GM12878 (cell line): Measurements from ENCODE around the gene C21orf91. TPM values are rescaled to one million over a fixed set of nuclear protein-coding genes. Genes with fewer than 3 reads are reported as not detected.

Experiments used
- ATAC-seq: fragments of 200-7000 bp; cut with Tn5 transposase; 3 replicates; pipeline ENCODE4 v1.9.1; 2020; ENCODE audit warnings: mild to moderate bottlenecking, moderate library complexity
- BruUV-seq: library from RNA; stranded (reverse); fragments of 400-500 nt; replicated peaks from 2 replicates; lab custom pipeline; 2021; lab: Mats Ljungman, UMichigan
- CTCF ChIA-PET: fragments of 300-600 bp; sonication (Branson Sonifier 250); formaldehyde crosslinking; extraction: SDS; loops from one replicate; lab custom pipeline; 2021; ENCODE audit warnings: inconsistent platforms; lab: Yijun Ruan, JAX
- POLR2A ChIA-PET: fragments of 350-600 bp; formaldehyde crosslinking; extraction: SDS; loops from one replicate; lab custom pipeline; 2021; ENCODE audit warnings: inconsistent platforms; lab: Charles Lee
- RAD21 ChIA-PET: fragments of 300-600 bp; sonication (Branson Sonifier 250); formaldehyde crosslinking; loops from one replicate; lab custom pipeline; 2023; ENCODE audit warnings: antibody characterized with exemption; ENCODE audit not compliant: unreplicated experiment; lab: Charles Lee
- SMC1A ChIA-PET: fragments of 300-600 bp; sonication (Branson Sonifier 250); formaldehyde crosslinking; loops from one replicate; lab custom pipeline; 2023; ENCODE audit not compliant: unreplicated experiment, uncharacterized antibody; lab: Charles Lee
- DNase-seq: peaks from one replicate; pipeline ENCODE4 v3.0.0-alpha.2; 2011; ENCODE audit warnings: low read depth, low spot score
- FAIRE-seq: peaks from 3 replicates; lab custom pipeline; 2011; peaks lifted over from hg19 to GRCh38; lab: Jason Lieb, UNC
- H2AFZ ChIP-seq: 2 replicates; pipeline ENCODE4 v1.6.0; 2011; ENCODE audit warnings: low read depth, low read length, control low read depth; ENCODE audit not compliant: control insufficient read depth
- H3K27ac ChIP-seq: 2 replicates; pipeline ENCODE4 v1.5.1; 2011; ENCODE audit warnings: control low read depth; ENCODE audit not compliant: control insufficient read depth, insufficient read depth
- H3K27me3 ChIP-seq, 2 experiments: replicated peaks in 1 of 2; 2 replicates each; pipeline versions ENCODE4 v1.6.0 to v1.6.1; 2011; ENCODE audit warnings: low read length in 1 of 2; ENCODE audit not compliant: control insufficient read depth in 2 of 2, insufficient read depth in 2 of 2
- H3K36me3 ChIP-seq, 2 experiments: 2 replicates each; pipeline ENCODE4 v1.5.1; 2011; ENCODE audit warnings: low read length in 1 of 2; ENCODE audit not compliant: control insufficient read depth in 2 of 2, insufficient read depth in 2 of 2
- H3K4me1 ChIP-seq: 2 replicates; pipeline ENCODE4 v1.6.1; 2011; ENCODE audit warnings: mild to moderate bottlenecking, low read length, moderate library complexity, mixed read lengths; ENCODE audit not compliant: control insufficient read depth, insufficient read depth
- H3K4me2 ChIP-seq: 2 replicates; pipeline ENCODE4 v1.6.0; 2011; ENCODE audit warnings: control low read depth; ENCODE audit not compliant: control insufficient read depth, insufficient read depth
- H3K4me3 ChIP-seq: fragments of 200-600 bp; sonication (generic); 2 replicates; pipeline ENCODE4 v1.5.1; 2016
- H3K79me2 ChIP-seq: 2 replicates; pipeline ENCODE4 v1.6.0; 2011; ENCODE audit warnings: low read length; ENCODE audit not compliant: control insufficient read depth, insufficient read depth
- H3K9ac ChIP-seq: 2 replicates; pipeline ENCODE4 v1.8.0; 2011; ENCODE audit warnings: low read length, control low read depth, mixed read lengths; ENCODE audit not compliant: control insufficient read depth, insufficient read depth
- H3K9me3 ChIP-seq: replicated peaks from 3 replicates; pipeline ENCODE4 v1.5.1; 2011; ENCODE audit warnings: mild to moderate bottlenecking, low read length; ENCODE audit not compliant: control insufficient read depth, insufficient read depth
- H4K20me1 ChIP-seq: 2 replicates; pipeline ENCODE4 v1.6.0; 2011; ENCODE audit not compliant: control insufficient read depth, insufficient read depth
- ASH2L ChIP-seq: fragments of 300-600, 200-600 bp; sonication (generic); IDR thresholded peaks from 2 replicates; pipeline ENCODE4 v1.6.1; 2017; ENCODE audit warnings: low read depth, mild to moderate bottlenecking, borderline replicate concordance
- ATF7 ChIP-seq: fragments of 450-650 bp; IDR thresholded peaks from 2 replicates; pipeline ENCODE4 v1.6.1; 2016; ENCODE audit warnings: low read depth, mild to moderate bottlenecking
- CEBPB ChIP-seq, 2 experiments: fragments of 150-350 bp in 1 of 2; IDR thresholded peaks; 2 replicates each; pipeline ENCODE4 v1.6.1; 2012 to 2014; ENCODE audit warnings: low read depth in 2 of 2, low read length in 2 of 2, borderline replicate concordance in 1 of 2, inconsistent platforms in 1 of 2
- EP300 ChIP-seq, 2 experiments: fragments of 150-350 bp in 1 of 2; IDR thresholded peaks; 2 replicates each; pipeline ENCODE4 v1.6.1; 2011 to 2012; ENCODE audit warnings: low read depth in 2 of 2, low read length in 2 of 2, borderline replicate concordance in 1 of 2, improper control_type of control experiment in 1 of 2, inconsistent platforms in 1 of 2; ENCODE audit not compliant: control insufficient read depth in 1 of 2
- ETV6 ChIP-seq, 2 experiments: fragments of 450-650 bp in 1 of 2; IDR thresholded peaks in 1 of 2; conservative IDR thresholded peaks in 1 of 2; 2 replicates each; pipeline ENCODE4 v1.6.1; 2014; ENCODE audit warnings: antibody characterized with exemption in 1 of 2, borderline replicate concordance in 1 of 2, low read depth in 1 of 2, mild to moderate bottlenecking in 1 of 2, moderate library complexity in 1 of 2
- IKZF1 ChIP-seq: fragments of 450-650 bp; conservative IDR thresholded peaks from 2 replicates; pipeline ENCODE4 v1.6.1; 2017; ENCODE audit warnings: antibody characterized with exemption, mild to moderate bottlenecking
- IKZF2 ChIP-seq, 2 experiments: fragments of 450-650 bp; IDR thresholded peaks; 2 replicates each; pipeline ENCODE4 v1.6.1; 2017; ENCODE audit warnings: mild to moderate bottlenecking in 2 of 2, moderate library complexity in 2 of 2
- IRF4 ChIP-seq: IDR thresholded peaks from 2 replicates; pipeline ENCODE4 v1.6.1; 2011; ENCODE audit warnings: low read depth, low read length
- JUNB ChIP-seq: IDR thresholded peaks from 2 replicates; pipeline ENCODE4 v1.6.1; 2016; ENCODE audit warnings: antibody characterized with exemption, mild to moderate bottlenecking
- KAT2A ChIP-seq: conservative IDR thresholded peaks from 2 replicates; pipeline ENCODE4 v1.6.1; 2011; ENCODE audit warnings: low read depth, low read length; ENCODE audit not compliant: control insufficient read depth
- MLLT1 ChIP-seq: fragments of 450-650 bp; IDR thresholded peaks from 2 replicates; pipeline ENCODE4 v1.6.1; 2016; ENCODE audit warnings: mild to moderate bottlenecking
- RELA ChIP-seq: fragments of 450-650 bp; IDR thresholded peaks from 2 replicates; pipeline ENCODE4 v1.8.0; 2014; ENCODE audit warnings: borderline replicate concordance; ENCODE audit not compliant: partially characterized antibody
- SMAD5 ChIP-seq: IDR thresholded peaks from 2 replicates; pipeline ENCODE4 v1.6.1; 2016; ENCODE audit warnings: antibody characterized with exemption, low read depth
- TCF7 ChIP-seq: IDR thresholded peaks from 2 replicates; pipeline ENCODE4 v1.6.1; 2014; ENCODE audit warnings: antibody characterized with exemption, borderline replicate concordance
- USF1 ChIP-seq: IDR thresholded peaks from 2 replicates; pipeline ENCODE4 v1.6.1; 2011; ENCODE audit warnings: borderline replicate concordance, low read depth, mild to moderate bottlenecking, moderate library complexity, mixed read lengths, low read length; ENCODE audit not compliant: insufficient read depth; ENCODE audit errors: extremely low read length
- WGBS: methylation state at CpG from one replicate; pipeline ENCODE4 v1.1.6; 2016; ENCODE audit warnings: low lambda C conversion rate; ENCODE audit not compliant: insufficient replicate concordance, insufficient coverage; ENCODE audit errors: missing lambda C conversion rate; 5-methylcytosine and 5-hydroxymethylcytosine counted together
- in situ Hi-C: fragments of 300-500 bp; cut with MboI; formaldehyde crosslinking; loops from 9 replicates; pipeline ENCODE4 v1.14.3; 2018; ENCODE audit warnings: mixed read lengths
- intact Hi-C: fragments of 100-400 bp; cut with micrococcal nuclease; formaldehyde crosslinking; loops from one replicate; pipeline ENCODE4 v1.14.2; 2022; ENCODE audit not compliant: unreplicated experiment
- polyA plus RNA-seq, 11 experiments: library from polyadenylated mRNA; depleted of rRNA in 4 of 11; unstranded in 6 of 11; stranded (reverse) in 5 of 11; fragments of >200 nt; fragmentation: Nextera tagmentation in 4 of 11; fragmentation: Illumina TruSeq in 1 of 11; extraction: Ambion mirVana in 4 of 11; extraction: Trizol in 1 of 11; gene quantifications; 1 replicate in 1 of 11; 2 replicates in 10 of 11; pipeline versions ENCODE4 v1.2.1 to v1.2.3, GENCODE V29; 2011 to 2016; ENCODE audit warnings: inconsistent platforms in 2 of 11, missing spikeins in 2 of 11, low read depth in 1 of 11
- total RNA-seq, 4 experiments: library from RNA; depleted of rRNA in 3 of 4; stranded (reverse); fragments of >200 nt in 3 of 4; fragmentation: Illumina TruSeq in 1 of 4; extraction: Trizol in 1 of 4; gene quantifications; 2 replicates each; pipeline versions ENCODE4 v1.2.1 to v1.2.3, GENCODE V29; 2013 to 2021

The C21orf91 gene
- total and polyA plus RNA-seq, 10 of the 15 experiments (the other 5 are each of a cell fraction or from before 2014, with no cell fraction given): 9.3 to 40.3 (median 29.8) TPM

GRCh38 chr21:17794518-17795145 is 24.5 kb downstream of the C21orf91 start (continued):
- TF ChIP-seq MLLT1 (no peak), SMAD5 (no peak), EP300 (IDR thresholded peaks at IDR 0.05; ENCODE audit: borderline replicate concordance in 1 of 2, control insufficient read depth in 1 of 2, low read depth in 2 of 2, low read length in 2 of 2) (no peak)

GRCh38 chr21:17793246-17794123 is 25.7 kb downstream of the C21orf91 start:
- peak overlapping the region; percentile 4; the same call in 1 of the 2 replicates for H3K4me3 ChIP-seq
- peak overlapping the region; percentile 59; the same call in 1 of the 2 replicates for H2AFZ ChIP-seq
- peak overlapping the region; percentile 19 for H3K4me2 ChIP-seq
- peak overlapping the region; percentile 45 for H3K27ac ChIP-seq
- H3K36me3 ChIP-seq: peaks cover 1 to 33% of the 10 kb centered on the region in 2 experiments; a peak in 3 of 4 replicates
- no peaks in the 10 kb centered on the region for H4K20me1 ChIP-seq
- H3K9me3 ChIP-seq: no peaks in the 10 kb centered on the region
- no peak overlapping the region for H3K9ac ChIP-seq
- intact Hi-C loops: no loop called here
- RAD21 ChIA-PET: interaction anchor here (0.9 to 7.1 kb wide), 4 partner anchors 12 to 25 kb away, joined by 4 to 58 read pairs (median 17); partner anchors contain the start of gene C21orf91
- FAIRE-seq (no peak), DNase-seq (no peak), ATAC-seq (peak; percentile 68)
- no peaks in the 10 kb centered on the region for H3K27me3 ChIP-seq
- in situ Hi-C loops: no loop called here
- peaks cover 42% of the 10 kb centered on the region for H3K79me2 ChIP-seq
- CTCF ChIA-PET: interaction anchor here (1.1 to 3.1 kb wide), 4 partner anchors 20 to 131 kb away, joined by 3 to 15 read pairs (median 4); no protein-coding TSS in a partner anchor
- no TSS peak for BruUV-seq
- POLR2A ChIA-PET: interaction anchor here (0.6 to 4.2 kb wide), 3 partner anchors 9 to 25 kb away, joined by 3 to 30 read pairs (median 3); partner anchors contain the start of gene C21orf91
- H3K4me1 ChIP-seq: peaks cover 33% of the 10 kb centered on the region
- 2% methylated on average over 9 of the region's 9 CpGs for WGBS
- SMC1A ChIA-PET: interaction anchor here (1.1 to 4.2 kb wide), 6 partner anchors 12 to 104 kb away, joined by 3 to 45 read pairs (median 4); no protein-coding TSS in a partner anchor
- peak; percentile 34; the same call in 1 of the 2 replicates for TF ChIP-seq ASH2L
- peak; percentile 36; the same call in 1 of the 2 replicates for TF ChIP-seq IKZF1
- TF ChIP-seq RELA: no peak
- 0 out of 2 replicates have a peak, but pooled peaks have one; percentile 4 for TF ChIP-seq TCF7
- TF ChIP-seq IKZF2 (IDR thresholded peaks at IDR 0.05): 0 out of 4 replicates have a peak, but pooled peaks of 1 of the 2 experiments have one; percentile 27
- TF ChIP-seq ETV6 (conservative IDR thresholded peaks at IDR 0.05 in 1 of 2, IDR thresholded peaks at IDR 0.05 in 1 of 2; ENCODE audit: borderline replicate concordance in 1 of 2, low read depth in 1 of 2): peak in 1 of 2 experiments; percentile 53; a peak in 1 of 4 replicates
- TF ChIP-seq JUNB: peak; percentile 72; the same call in 1 of the 2 replicates
- no peak for TF ChIP-seq USF1
- TF ChIP-seq IRF4: no peak
- 0 out of 2 replicates have a peak, but pooled peaks have one; percentile 56 for TF ChIP-seq ATF7
- peak in 1 of 2 experiments; percentile 16; a peak in 1 of 4 replicates for TF ChIP-seq CEBPB (IDR thresholded peaks at IDR 0.05; ENCODE audit: borderline replicate concordance in 1 of 2, low read depth in 2 of 2, low read length in 2 of 2)
- TF ChIP-seq KAT2A: no peak
